HPDE6-E6E7 (cell line): ENCODE results near the gene SRP54.
"Not testable (repeated sequence)": the region's sequence is repeated elsewhere in the genome, so short reads cannot be mapped to it uniquely, and the experiment has no call there.

Experiments
- DNase-seq: peaks from one replicate; pipeline ENCODE4 v3.0.0; 2011; ENCODE audit warnings: missing footprints; ENCODE audit errors: extremely low spot score

The SRP54 gene

DNA sequence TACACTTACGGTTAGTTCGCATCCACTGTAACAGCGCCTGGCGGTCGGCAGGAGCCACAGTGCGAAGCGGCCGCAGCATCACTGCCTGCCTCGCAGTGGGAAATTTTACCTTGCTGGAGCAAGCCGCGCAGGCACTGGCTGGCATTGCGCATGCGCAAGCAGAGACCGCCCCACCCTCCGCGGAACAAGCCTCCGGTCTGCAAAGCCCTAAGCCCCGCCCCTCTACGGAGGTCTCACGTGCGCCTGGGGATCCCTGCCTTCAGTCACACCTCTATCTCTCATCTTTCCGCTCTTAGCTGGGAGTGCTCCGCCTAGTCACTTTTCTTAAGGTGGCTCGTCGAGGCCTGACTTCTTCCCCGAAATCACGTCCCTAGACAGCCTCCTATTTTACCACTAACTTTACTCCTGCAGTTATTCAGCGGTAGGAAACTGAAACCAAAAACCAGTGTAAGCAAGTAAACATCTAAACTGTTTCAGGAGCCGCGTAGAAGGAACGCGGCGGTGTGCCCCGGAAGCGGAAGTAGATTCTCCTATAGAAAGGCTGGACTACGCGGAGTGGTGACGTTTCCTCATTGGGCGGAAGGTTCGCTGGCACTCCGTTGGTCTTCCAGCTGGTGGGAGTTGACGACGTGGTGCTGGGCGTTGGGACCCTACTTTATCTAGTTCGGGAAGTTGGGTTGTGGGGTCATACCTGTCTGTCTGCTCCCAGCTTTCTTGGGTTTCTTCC lies at the start of gene SRP54:
Gene SRP54, plus strand, starts transcription at position 572 of the 727 bp plus-strand sequence. CDS start 13,718 bp downstream, outside the sequence.
- DNase-seq: peak; percentile 97

- DNase-seq: no peak
Observed at GRCh38 chr14:34933301-34933700, 49.5 kb upstream of the SRP54 start.

GRCh38 chr14:34935488-34935887 lies 47.3 kb upstream of the SRP54 start:
- DNase-seq: no peak

- no peak for DNase-seq
Observed at GRCh38 chr14:34937442-34937841, 45.4 kb upstream of the SRP54 start.

DNA sequence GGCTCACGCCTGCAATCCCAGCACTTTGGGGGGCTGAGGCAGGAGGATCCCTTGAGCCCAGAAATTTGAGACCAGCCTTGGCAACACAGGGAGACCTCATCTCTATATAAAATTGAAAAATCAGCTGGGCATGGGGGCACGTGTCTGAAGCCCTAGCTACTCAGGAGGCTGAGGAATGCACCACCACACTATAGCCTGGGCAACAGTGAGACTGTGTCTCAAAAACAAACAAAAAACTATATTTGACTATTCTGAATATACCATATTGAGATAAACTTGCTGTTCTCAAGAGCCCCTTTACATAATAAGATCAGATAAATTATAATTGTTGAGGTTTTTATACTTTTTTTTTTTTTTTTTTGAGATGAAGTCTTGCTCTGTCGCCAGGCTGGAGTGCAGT lies 44.9 kb upstream of the SRP54 start:
- DNase-seq: no peak

DNA sequence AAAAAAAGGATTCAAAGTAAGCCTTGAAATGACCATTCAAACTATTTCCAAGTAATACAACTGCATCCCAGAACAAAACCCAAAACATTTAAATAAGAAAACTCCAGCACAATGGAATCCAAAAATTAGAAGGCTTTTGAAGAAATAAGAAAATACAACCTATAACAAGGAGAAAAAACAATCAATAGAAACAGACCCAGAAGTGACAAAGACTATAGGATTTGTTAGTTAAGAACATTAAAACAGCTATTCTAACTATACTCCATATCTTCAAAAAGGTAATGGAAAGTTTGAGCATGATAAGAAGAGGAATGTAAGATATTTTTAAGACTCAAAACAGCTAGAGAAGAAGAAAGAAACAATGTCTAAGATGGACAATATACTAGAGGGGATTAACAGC lies 39.3 kb upstream of the SRP54 start:
- no peak for DNase-seq

DNA sequence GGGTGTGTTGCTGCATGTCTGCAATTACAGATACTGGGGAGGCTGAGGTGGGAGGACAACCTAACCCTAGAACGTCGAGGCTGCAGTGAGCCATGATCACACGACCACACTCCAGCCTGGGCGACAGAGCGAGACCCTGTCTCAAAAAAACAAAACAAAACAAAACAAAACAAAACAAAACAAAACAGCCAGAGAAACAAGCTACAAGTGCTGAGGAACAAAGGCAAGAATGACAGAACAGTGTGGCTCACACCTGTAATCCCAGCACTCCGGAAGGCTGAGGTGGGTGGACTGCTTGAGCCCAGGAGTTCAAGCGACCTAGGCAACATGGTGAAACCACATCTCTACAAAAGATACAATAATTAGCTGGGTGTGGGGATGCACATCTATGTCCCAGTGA lies 38.0 kb upstream of the SRP54 start:
- no peak for DNase-seq

DNA sequence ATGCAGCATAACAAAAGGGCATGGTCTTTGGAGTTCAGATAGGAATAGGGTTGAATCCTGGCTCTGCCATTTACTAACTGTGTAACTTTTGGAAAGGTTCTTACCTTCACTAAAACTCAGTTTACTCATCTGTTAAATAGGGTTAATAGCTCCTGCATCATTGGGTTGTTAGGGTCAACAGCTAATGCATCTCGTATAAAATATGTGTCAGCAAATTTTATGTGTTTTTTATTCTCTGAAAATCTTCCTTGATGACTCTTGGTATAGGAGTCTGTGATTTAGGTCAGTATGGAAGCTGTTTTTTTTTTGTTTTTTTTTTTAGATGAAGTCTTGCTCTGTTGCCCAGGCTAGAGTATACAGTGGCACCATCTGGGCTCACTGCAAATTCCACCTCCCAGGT lies 36.1 kb upstream of the SRP54 start:
- no peak for DNase-seq

- no peak for DNase-seq
Observed at GRCh38 chr14:34951286-34951685, 31.5 kb upstream of the SRP54 start.

DNA sequence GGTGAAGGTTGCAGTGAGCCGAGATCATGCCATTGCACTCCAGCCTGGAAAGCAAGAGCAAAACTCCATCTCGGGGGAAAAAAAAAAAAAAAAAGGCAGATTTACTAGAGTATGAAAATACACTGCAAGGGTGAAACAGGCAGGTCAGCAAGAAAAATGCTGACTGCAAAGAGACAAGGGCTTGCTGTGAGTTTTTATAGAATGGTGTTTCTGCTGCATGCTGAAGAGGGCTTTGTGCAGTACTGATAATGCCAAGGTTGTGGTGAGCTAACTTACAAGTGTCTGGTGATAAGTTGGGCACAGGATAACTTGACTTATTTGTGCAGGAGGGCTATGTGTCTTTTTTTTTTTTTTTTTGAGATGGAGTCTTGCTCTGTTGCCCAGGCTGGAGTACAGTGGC lies 25.9 kb upstream of the SRP54 start:
- no peak for DNase-seq

GRCh38 chr14:34957771-34958286 lies 25.0 kb upstream of the SRP54 start:
- DNase-seq: no peak

GRCh38 chr14:34962106-34962505 lies 20.7 kb upstream of the SRP54 start:
- not testable (repeated sequence) for DNase-seq

DNA sequence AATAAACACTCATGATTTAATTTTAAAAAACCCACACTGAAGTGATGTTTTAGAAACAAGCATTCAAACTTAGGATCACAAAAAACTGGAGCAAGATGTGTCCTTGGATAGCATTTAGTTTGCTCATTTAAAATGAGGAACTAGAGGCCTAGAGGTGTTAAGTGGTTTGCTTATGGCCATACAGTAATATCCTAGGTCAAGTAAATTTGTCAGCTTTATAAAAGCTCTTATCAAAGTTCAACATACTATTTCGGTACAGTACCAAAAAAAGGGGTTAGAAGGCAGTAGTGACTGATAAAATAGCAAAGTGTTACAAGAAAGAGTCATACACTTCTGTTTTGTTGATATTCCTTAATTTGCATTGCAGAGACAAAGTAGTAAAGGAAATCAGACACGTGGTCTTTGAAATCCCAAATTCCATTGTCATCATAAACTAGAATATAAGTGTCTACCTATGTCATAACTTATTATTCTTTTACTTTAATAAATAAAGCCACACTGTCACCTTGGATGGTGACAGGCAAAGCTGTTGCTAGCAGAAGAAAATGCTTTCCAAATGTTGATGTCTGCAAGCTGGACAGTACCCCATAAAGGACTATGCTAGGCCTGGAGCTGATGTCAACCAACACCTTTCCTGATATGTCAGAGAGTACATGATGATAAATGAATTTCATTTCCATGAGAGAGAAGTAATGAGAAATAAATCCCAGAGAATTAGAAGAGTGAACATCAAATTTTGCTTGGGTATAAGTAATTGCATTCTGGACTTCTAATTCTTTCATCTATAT lies 17.6 kb upstream of the SRP54 start:
- DNase-seq: no peak

- DNase-seq: no peak
Observed at GRCh38 chr14:34965912-34966311, 16.9 kb upstream of the SRP54 start.

DNA sequence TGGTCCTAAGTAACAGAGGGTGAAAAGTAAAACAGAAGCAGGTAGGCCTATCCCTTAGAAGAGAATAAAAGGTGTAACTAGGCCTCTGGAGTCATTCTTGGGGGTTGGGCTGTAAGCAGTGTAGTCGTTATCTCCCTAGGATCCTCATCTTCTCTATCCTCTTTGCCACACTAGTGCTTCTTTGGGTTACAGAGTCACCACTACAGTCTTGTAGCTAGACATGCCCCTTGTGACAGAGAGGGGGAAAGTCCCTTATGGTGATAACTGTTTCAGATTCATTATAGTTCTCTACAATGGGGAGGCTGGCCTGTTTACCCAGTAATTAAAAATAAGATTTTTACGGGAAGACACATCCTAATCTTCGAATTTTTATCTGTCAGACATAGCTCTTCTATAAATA lies 16.4 kb upstream of the SRP54 start:
- DNase-seq: no peak

GRCh38 chr14:34970665-34971064 lies 12.1 kb upstream of the SRP54 start:
- no peak for DNase-seq

GRCh38 chr14:34971381-34971780 lies 11.4 kb upstream of the SRP54 start:
- DNase-seq: no peak

GRCh38 chr14:34971801-34972200 lies 11.0 kb upstream of the SRP54 start:
- no peak for DNase-seq

GRCh38 chr14:34978444-34978843 lies 4.3 kb upstream of the SRP54 start:
- no peak for DNase-seq

- DNase-seq: no peak
Observed at GRCh38 chr14:34980337-34980900, 2.4 kb upstream of the SRP54 start.

GRCh38 chr14:34981743-34982420 lies 910 bp upstream of the SRP54 start:
- DNase-seq: peak; percentile 8

- DNase-seq: no peak
Observed at GRCh38 chr14:34983148-34983760, 462 bp downstream of the SRP54 start.
